ENCODE measurements around the gene RXRA. TPM values are rescaled to one million over a fixed set of nuclear protein-coding genes. Genes with fewer than 3 reads are reported as not detected.

RXRA gene
- total RNA-seq, 4 donors from 2014 or later: 27.3 to 70.5 (median 58.6) TPM

DNA sequence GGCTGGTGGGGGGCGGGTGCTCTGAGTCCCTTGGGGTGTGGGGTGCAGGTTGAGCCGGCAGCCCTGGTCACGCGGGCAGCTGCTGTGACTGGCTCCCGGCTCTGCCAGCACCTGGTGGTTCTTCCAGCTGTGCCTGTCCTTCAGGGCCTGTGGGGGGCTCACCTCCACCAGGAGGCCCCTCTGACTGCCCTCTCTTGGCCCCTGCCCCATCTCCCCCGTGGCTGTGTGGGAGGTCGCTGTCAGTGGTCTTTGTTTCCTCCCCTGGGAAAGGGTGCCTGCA is 3.3 kb downstream of the RXRA start:
- DNase-seq: no peak
- H3K4me1 ChIP-seq: peaks cover 60 to 84% (median 79%) of the 10 kb centered on the region in 4 donors
- peak overlapping the region; percentile 90 to 92 (median 90) for H3K27ac ChIP-seq
- H3K4me3 ChIP-seq: peak overlapping the region; percentile 6 to 86 (median 78)
- in situ Hi-C loops (cut with MboI; ENCODE audit: low pct_ligation_motif_present in 1 of 4, low pct_unique_long_range_greater_than_20kb in 1 of 4, low sequenced_read_pairs in 3 of 4): no loop called here
- WGBS, 2 donors (ENCODE audit: low coverage in 1 of 2): 27% methylated on average over 2 of the region's 7 CpGs; no CpG with 5 or more reads in 1 of the 2 donors
- H3K36me3 ChIP-seq: no peaks in the 10 kb centered on the region
- H3K27me3 ChIP-seq: no peaks in the 10 kb centered on the region
- no peaks in the 10 kb centered on the region for H3K9me3 ChIP-seq
- intact Hi-C loops (cut with DNase I; ENCODE audit: low total_unique reads): loop anchor here (10.0 kb wide), 2 partner anchors 105 to 155 kb away; no protein-coding TSS in a partner anchor
- no peak for TF ChIP-seq POLR2AphosphoS5 (IDR thresholded peaks at IDR 0.05)
- TF ChIP-seq EP300 (IDR thresholded peaks at IDR 0.05; ENCODE audit: low read depth): no peak
- no peak for TF ChIP-seq POLR2A (IDR thresholded peaks at IDR 0.05)
- TF ChIP-seq, protein P1, sequence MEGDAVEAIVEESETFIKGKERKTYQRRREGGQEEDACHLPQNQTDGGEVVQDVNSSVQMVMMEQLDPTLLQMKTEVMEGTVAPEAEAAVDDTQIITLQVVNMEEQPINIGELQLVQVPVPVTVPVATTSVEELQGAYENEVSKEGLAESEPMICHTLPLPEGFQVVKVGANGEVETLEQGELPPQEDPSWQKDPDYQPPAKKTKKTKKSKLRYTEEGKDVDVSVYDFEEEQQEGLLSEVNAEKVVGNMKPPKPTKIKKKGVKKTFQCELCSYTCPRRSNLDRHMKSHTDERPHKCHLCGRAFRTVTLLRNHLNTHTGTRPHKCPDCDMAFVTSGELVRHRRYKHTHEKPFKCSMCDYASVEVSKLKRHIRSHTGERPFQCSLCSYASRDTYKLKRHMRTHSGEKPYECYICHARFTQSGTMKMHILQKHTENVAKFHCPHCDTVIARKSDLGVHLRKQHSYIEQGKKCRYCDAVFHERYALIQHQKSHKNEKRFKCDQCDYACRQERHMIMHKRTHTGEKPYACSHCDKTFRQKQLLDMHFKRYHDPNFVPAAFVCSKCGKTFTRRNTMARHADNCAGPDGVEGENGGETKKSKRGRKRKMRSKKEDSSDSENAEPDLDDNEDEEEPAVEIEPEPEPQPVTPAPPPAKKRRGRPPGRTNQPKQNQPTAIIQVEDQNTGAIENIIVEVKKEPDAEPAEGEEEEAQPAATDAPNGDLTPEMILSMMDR (IDR thresholded peaks at IDR 0.05): no peak

DNA sequence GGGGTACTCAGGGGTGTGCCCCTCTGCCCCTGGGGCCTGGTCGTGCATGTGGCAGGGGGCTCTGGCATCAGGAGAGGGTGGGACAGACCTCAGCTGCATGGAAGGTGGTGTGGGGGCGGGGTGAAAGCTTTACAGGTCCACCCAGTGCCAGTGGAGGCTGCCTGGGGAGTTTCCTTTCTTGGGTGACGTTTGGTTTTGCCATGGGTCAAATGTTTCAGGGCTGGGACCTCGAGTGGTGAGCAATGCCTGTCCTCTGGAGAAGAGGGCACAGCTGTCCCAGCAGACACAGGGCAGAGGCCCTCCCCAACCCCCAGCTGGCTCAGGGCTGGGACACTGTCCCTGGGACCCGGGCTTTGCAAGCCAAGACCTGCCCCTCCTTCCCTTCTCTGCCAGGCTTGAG is 3.6 kb downstream of the RXRA start:
- Histone ChIP-seq H3K9me3 (no peaks in the 10 kb centered on the region), H3K36me3 (no peaks in the 10 kb centered on the region), H3K4me3 (peak overlapping the region in 1 of 4 donors; percentile 84), H3K4me1 (peaks cover 63 to 84% (median 79%) of the 10 kb centered on the region in 4 donors), H3K27ac (peak overlapping the region; percentile 90 to 92 (median 90)), H3K27me3 (no peaks in the 10 kb centered on the region)
- intact Hi-C loops (cut with DNase I; ENCODE audit: low total_unique reads): loop anchor here (10.0 kb wide), 3 partner anchors 105 to 315 kb away; partner anchors contain the start of gene COL5A1
- in situ Hi-C loops (cut with MboI; ENCODE audit: low pct_ligation_motif_present in 1 of 4, low pct_unique_long_range_greater_than_20kb in 1 of 4, low sequenced_read_pairs in 3 of 4): no loop called here
- peak; percentile 69 for DNase-seq
- WGBS, 2 donors (ENCODE audit: low coverage in 1 of 2): 23% methylated on average over 5 of the region's 5 CpGs; no CpG with 5 or more reads in 1 of the 2 donors
- TF ChIP-seq EP300 (IDR thresholded peaks at IDR 0.05; ENCODE audit: low read depth): no peak
- TF ChIP-seq POLR2AphosphoS5 (IDR thresholded peaks at IDR 0.05): peak in 2 of 3 donors; percentile 11 to 14
- TF ChIP-seq, protein P1 (IDR thresholded peaks at IDR 0.05): no peak
- peak; percentile 41 for TF ChIP-seq POLR2A (IDR thresholded peaks at IDR 0.05)

DNA sequence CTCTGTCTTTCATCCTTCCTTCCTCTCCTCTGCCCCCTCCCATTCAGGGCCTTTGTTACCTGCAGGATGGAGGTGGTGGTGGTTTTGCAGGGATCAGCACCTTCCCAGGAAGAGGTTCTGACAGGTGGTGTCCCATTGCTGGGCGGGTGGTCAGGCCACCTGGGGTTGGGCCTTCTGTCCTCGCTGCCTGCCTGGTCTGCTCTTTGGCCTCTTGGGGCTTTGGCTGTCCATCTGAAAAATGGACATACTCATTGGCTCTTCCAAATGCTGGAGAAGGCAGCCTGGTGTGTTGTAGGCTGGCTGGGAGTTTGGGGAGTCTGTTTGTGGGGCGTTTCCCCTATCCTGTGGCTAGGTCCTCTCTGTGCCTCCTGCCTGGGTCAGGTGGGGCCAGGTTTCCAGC is 4.3 kb downstream of the RXRA start:
- TF ChIP-seq, protein P1 (IDR thresholded peaks at IDR 0.05): no peak
- TF ChIP-seq POLR2A (IDR thresholded peaks at IDR 0.05) (no peak), POLR2AphosphoS5 (IDR thresholded peaks at IDR 0.05) (no peak), EP300 (IDR thresholded peaks at IDR 0.05; ENCODE audit: low read depth) (no peak)
- intact Hi-C loops (cut with DNase I; ENCODE audit: low total_unique reads): loop anchor here (10.0 kb wide), 1 partner anchor 314 kb away; the partner anchor contains the start of gene COL5A1
- peak overlapping the region in 3 of 4 donors; percentile 90 for H3K27ac ChIP-seq
- 81% methylated on average over 3 of the region's 3 CpGs; no CpG with 5 or more reads in 1 of the 2 donors for WGBS, 2 donors (ENCODE audit: low coverage in 1 of 2)
- DNase-seq: no peak
- in situ Hi-C loops (cut with MboI; ENCODE audit: low pct_ligation_motif_present in 1 of 4, low pct_unique_long_range_greater_than_20kb in 1 of 4, low sequenced_read_pairs in 3 of 4): no loop called here
- H3K4me3 ChIP-seq: no peak overlapping the region
- H3K36me3 ChIP-seq: no peaks in the 10 kb centered on the region
- H3K4me1 ChIP-seq: peaks cover 71 to 85% (median 83%) of the 10 kb centered on the region in 4 donors
- H3K27me3 ChIP-seq: no peaks in the 10 kb centered on the region
- H3K9me3 ChIP-seq: no peaks in the 10 kb centered on the region

DNA sequence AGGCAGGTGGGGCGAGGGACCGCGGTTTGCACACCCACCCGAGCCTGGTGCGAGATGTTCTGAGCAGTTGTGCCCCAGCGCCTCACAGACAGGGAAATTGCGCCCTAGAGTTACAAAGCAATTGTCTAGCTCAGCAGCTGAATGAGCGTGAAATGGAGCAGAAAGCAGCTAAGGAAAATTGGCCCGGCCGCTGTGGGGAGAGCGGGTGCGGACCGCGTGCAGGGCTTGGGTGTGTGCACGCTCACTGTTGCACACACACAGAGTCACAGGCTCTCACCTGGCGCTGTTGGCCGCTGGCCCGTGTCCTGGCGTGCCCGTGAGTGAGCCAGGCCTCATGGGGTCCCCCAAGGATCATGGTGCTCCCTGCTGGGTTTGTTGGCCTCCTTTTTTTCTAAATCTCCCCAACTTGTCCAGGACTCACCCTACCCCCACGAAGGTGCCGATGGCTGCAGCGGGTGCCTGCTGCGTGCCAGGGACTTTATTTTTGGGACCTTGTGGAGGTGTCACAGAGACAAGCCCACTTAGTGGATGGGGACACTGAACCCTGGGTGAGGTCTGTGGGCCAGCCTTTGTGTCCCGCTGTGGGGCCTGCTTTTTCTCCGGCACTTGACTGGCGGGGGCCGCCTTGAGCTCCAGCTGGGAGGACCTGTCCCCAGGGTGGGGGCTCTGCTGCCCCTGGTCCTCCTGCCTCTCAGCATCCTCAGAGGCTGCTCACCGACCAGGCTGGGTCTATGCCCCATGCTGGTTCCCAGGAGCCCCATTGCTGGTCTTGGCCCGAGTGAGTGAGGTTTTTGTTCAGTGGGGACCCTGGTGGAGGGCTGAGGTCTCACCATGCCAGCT is 5.2 kb downstream of the RXRA start:
- Histone ChIP-seq H3K4me1 (peaks cover 76 to 92% (median 91%) of the 10 kb centered on the region in 4 donors), H3K9me3 (no peaks in the 10 kb centered on the region), H3K4me3 (no peak overlapping the region), H3K27ac (no peak overlapping the region), H3K36me3 (no peaks in the 10 kb centered on the region), H3K27me3 (no peaks in the 10 kb centered on the region)
- 68 to 80% methylated on average over 5 to 29 of the region's 30 CpGs for WGBS, 2 donors (ENCODE audit: low coverage in 1 of 2)
- intact Hi-C loops (cut with DNase I; ENCODE audit: low total_unique reads): loop anchor here (10.0 kb wide), 1 partner anchor 313 kb away; the partner anchor contains the start of gene COL5A1
- in situ Hi-C loops (cut with MboI; ENCODE audit: low pct_ligation_motif_present in 1 of 4, low pct_unique_long_range_greater_than_20kb in 1 of 4, low sequenced_read_pairs in 3 of 4): no loop called here
- TF ChIP-seq EP300 (IDR thresholded peaks at IDR 0.05; ENCODE audit: low read depth): no peak
- TF ChIP-seq, protein P1 (IDR thresholded peaks at IDR 0.05): no peak
- TF ChIP-seq POLR2A (IDR thresholded peaks at IDR 0.05): no peak
- no peak for TF ChIP-seq POLR2AphosphoS5 (IDR thresholded peaks at IDR 0.05)
- no peak for DNase-seq

Data from transverse colon (tissue), 4 donors.